GM21825 (cell line): ENCODE measurements around the gene CDH13.

Source experiments
- ATAC-seq: cut with Tn5 transposase; IDR thresholded peaks from one replicate; pipeline ENCODE4 v1.9.1; 2021; ENCODE audit warnings: mild to moderate bottlenecking, moderate library complexity; ENCODE audit not compliant: unreplicated experiment

The CDH13 gene

DNA sequence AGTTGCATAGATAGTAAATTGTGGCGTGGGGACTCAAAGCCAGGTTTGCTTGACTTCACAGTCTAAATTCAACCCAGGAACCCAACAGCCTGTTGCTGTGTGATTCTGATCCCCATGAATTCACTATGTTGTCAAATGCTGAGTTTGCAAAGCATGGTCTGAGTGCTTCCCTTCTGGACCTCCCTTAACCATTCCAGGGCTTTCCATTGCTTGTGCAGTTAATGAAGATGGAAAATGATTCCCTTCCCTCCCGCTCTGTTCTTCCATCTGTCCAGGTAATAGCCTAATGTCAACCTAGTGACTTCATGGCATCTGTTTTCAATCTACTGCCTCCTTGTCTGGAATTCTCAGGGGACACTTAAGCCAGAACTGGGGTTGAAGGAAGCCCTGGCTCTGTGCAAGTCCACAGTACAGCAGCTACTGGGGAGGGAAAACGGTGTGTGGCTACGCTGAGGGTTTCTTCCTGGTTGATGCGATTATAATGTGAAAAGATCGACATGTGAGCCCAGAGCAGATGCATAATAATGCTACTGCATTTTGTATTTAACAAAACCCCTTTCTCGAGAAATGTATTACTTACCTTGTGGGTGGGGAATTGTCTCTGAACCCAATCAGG lies 206.7 kb downstream of the CDH13 start:
- ATAC-seq = no peak

DNA sequence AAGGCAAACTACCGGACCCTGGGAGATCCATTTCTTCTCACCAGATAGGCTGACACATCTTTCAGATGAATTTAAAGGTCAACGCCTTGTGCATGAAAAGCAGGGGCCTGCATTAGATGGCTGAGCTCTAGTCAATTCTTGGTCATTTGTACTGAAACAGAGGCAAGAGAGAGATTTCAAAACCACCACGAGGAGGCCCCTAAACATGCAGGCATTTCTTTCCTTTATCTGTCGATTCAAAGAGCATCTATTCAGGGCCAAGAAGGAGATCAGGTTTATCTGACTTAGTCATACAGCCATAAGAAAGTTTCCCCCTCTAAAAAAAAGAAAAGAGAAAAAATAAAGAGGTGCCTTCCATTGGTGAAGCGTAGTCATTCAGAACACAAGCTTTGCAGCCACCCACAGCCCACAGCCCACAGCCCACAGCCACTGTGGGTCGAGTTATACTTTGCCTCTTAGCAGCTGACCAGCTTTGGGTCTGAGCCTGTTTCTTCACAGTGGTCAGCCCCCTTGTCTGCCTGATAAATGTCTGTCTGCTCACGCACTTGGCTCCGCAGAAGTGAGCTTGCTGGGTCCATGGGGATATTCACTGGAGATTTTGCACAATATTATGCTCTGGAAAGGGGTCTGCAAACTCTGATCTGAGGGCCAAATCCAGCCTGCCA lies 207.5 kb downstream of the CDH13 start:
- ATAC-seq = no peak

DNA sequence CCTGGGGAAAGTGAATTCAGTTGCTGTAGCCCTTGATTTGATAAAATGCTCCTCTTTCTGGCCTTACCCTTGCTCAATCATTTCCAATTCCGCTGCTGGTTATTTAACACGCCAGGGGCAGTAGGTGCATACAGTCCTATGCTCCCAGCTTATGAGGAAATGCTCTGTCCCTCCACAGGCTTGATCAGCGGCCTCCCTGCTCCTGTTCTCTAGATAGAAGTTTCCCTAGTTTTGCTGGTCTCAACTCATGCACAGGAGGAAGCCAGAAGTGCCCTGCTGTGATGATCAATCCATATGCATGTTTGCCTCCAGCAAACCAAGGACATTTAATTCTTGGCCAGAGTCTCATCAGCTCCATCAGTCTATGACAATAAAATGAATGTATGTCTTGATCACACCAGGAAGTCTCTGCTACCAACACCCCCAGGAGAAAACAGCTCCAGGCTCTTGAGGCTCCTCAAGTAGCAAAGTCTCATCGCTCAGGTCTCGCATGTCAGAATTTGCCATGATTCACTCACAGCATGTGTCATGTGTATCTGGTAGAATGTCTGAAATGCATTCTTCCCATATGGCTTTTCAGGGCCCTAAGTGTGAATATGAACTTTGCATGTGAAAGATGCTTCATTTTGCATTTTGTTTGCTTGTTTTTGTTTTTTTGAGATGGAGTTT lies 208.9 kb downstream of the CDH13 start:
- no peak for ATAC-seq

DNA sequence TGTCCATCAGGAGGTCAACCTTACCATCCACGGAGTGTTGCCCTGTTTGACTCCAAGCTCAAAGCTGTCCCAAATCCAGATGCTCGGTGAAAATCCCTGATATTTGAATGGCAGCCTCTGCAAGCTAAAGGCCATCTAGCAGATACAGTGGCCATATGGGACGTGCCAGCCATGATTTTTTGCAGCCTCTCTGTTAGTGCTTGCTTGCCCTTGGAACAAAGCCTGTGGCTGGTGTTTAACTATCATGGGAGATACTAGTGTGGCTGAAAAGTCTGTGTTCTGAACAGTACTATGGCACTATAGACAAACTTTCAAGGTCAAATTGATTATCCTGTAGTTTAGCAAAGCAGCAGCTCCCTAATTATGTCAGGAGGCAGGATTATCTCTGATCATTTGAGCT lies 214.3 kb downstream of the CDH13 start:
- ATAC-seq = no peak

DNA sequence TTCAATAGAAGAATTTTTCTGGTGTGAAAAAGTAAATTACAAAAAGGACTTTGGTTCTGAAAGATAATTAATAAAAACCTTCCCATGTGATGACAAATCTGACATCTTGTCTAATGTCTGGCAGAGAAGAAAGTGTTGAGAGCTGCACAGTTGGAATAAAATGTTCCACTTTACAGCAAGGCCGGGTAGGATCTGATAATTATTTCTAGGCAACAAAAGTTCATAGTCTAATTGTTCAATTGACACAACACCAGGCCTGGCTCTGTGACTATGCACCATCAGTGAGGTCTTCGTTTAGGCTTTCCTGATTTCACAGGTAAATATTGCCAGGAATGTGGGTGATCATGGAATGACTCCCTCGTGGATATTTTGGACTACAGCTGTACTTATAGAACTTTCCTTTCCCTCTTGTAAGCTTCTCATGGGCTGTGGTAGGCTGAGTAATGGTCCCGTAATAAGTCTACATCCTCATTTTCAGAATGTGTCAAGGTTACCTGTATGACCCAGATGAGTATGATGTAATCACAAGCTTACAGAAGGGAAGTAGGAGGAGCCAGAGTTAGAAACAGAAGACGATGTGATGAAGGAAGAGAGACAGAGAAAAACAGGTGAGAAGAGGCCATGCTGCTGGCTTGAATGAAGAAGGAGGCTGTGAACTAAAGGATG lies 217.0 kb downstream of the CDH13 start:
- ATAC-seq = no peak

DNA sequence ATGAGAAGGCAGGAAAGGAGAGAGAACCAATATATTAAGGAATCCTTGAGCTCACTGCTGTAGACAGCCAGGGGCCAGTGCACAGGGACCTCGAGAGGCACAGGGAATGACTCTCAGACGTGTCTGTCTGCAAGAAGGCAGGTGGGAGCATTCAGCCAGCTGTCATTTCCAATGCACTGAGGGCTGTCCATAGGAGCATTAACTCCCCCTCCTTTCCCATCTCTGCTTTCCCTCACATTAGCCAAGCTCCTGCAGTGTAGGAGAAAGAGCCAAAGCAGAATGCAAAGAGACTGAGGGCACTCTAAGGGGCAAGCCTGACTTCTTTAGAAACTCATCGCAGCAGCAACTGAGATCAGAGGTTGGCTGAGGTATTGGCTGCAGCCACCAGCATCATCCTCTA lies 218.3 kb downstream of the CDH13 start:
- no peak for ATAC-seq

DNA sequence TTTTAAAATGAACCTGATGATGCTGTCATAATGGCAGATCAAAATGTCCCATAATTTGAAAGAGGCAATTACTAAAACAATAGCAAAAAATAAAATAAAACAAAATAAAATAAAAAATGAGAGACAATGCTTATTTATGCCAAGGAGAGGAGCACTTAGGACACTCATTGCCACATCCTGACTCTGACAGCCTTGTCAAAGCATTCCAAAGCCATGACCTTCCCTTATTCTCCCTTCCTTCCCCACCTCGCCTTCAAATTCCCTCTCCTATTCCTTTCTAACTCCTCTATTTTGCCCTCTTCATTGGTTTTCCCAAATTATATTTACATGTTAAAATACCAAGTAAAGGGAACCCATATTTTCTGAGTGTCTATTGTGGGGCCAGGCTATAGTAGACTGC lies 220.0 kb downstream of the CDH13 start:
- no peak for ATAC-seq

DNA sequence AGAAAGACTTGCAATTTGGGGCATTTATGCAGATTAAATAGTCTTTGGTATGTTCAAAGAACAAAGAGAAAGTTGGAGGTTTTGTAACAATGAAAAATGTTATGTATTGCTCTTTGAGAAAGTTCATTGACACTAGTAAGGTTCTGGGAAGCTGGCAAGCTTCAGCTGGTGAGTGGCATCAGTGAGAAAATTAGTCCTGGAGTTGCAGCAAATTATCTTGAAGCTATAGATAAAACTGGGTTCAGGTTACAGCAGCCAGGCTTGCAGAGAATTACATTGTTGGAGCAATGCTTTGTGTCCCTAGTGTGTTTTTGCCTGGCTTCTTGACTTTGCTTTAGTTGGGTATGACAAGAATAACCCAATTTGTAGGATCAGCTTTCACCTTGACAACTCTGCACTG lies 221.2 kb downstream of the CDH13 start:
- no peak for ATAC-seq

DNA sequence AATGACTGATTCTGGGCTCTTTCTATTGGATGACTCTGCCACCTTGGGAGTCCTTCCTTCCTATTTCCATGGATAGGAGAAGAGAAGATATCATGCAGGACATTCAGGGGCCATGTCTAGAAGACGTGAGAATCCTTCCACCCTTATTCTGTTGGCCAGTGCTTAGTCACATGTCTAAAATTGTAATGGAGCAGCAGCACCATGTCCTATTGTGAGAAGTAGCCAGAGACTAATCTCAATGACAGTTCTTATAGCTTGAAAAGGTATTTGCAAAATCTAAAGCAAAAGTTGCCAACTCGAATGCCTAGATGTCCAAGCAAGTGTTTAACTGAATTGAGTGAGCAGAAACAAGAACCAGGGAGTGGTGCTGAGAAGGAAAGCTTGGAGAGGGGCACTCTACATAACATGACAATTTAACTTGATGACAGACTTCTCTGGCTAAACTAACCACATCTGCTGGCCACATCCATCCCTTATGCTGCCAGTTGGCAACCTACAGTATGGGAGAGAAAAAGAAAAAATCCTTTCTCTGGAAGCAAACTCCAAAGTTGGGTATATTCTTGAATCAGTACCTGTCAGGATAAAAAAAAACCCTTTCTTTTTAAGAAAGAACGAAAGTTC lies 225.7 kb downstream of the CDH13 start:
- no peak for ATAC-seq

DNA sequence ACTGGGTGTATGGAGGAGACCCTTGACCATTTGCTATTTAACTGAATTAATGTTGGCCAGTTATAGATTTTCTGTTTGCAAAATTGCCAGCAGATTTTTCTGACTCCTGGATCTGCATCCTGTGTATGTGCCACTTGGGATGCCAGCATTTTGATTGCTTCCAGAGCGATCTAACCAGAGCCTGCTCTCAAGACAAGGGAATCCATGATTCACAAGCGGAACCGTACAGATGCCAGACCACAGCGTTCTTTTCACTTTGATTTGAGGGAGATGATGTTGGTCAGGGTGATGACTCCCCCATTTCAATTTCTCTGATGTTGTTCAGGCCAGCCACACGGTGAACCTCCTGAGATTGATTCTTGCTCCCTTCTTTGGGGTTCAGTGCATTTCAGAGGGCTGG lies 228.7 kb downstream of the CDH13 start:
- no peak for ATAC-seq

DNA sequence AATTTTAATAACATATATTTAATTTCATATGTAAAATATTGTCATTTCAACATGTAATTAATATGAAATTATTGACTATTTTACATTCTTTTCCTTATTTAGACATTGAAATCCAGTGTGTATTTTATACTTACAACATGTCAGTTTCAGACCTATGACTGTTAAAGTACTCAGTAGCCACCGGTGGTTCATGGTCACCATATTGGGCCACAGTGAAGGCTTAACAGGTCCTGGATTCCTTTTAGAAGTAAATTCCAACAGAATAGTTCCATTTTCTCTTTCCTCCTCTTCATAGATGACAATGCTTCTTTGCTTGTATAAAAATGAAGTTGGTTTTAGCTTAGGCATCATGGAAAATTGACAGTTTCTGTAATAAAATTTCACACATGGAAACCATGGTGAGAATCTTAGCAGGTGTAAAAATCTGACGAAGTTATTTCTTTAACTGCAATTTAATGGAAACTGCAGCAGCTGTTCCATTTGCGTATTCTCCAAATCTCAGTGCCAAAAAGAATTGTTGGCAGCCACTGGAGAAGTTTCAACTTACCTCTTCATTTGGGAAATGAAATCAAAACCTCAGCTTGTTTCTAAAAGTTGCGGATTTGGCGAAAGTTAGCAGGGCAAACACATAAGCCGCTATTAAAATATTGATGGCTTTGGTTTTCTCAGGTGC lies 231.1 kb downstream of the CDH13 start:
- ATAC-seq = no peak

DNA sequence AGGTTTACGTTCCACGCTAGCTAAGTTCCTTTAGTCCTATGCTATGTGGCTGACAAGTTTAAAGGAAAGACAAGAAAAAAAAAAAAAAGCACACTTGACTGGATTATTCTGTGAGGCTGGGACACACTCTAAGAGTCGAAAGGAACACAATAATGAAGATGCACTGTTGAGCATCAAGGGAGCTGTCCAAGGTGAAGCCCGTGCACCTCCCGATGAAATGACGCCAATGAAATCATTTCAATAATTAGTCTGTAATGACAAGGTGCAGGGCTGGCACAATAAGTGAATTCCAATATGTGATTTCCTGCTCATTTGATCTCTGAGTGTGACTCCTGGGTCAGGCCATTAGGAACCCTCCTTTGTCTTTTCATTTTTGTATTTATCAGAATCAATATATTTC lies 232.9 kb downstream of the CDH13 start:
- no peak for ATAC-seq

DNA sequence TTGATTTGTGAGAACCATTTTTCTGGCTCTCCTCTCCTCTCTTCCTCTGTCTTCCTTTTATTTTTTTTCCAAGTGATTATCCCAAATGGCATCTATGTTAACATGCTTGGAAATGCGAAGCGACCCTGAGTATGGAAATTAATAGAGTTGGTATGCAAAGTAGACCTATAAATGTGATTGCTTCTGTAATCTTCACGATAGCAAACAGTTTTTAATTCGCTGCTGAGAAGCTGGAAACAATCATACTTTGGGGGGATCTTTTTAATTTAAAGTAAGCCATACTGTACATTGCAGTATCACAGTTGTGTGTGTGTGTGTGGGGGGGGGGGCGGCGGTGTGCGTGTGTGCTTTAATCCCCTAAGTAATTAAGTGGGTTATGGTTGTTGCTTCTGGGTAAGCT lies 233.3 kb downstream of the CDH13 start:
- no peak for ATAC-seq

DNA sequence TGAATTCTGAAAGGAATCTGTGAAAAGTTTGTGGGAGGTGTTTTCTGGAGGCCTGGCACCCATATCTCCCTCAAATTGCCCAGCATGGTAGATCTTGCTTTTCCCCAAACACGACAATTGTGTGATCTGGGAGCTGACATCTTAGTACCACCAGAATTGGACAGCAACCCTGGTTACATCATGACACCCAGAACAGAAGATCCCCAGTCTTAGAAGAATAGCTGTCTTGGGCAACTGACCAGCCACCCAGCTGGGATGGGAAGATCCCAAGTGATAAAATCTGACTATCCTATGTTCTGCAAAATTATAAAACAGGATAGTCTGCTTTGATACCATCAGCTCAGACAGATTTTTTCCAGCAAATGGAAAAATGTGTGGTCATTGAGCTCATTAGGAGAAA lies 235.3 kb downstream of the CDH13 start:
- ATAC-seq = no peak

DNA sequence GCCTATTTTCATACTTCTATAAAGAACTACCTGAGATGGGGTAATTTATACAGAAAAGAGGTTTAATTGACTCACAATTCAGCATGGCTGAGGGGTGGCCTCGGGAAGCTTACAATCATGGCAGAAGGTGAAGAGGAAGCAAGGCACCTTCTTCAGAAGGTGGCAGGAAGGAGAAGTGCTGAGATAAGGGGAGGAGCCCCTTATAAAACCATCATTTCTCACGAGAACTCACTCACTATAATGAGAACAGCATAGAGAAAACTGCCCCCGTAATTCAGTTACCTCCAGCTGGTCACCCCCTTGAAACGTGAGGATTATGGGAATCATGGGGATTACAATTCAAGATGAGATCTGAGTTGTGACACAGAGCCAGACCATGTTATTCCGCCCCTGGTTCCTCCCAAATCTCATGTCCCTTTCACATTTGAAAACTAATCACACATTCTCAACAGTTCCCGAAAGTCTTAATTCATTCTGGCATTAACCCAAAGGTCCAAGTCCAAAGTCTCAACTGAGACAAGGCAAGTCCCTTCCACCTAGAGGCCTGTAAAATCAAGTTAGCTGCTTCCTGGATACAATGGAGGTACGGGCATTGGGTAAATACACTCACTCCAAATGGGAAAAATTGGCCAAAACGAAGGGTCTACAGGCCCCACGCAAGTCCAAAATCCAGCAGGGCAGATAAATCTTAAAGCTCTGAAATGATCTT lies 237.7 kb downstream of the CDH13 start:
- no peak for ATAC-seq

DNA sequence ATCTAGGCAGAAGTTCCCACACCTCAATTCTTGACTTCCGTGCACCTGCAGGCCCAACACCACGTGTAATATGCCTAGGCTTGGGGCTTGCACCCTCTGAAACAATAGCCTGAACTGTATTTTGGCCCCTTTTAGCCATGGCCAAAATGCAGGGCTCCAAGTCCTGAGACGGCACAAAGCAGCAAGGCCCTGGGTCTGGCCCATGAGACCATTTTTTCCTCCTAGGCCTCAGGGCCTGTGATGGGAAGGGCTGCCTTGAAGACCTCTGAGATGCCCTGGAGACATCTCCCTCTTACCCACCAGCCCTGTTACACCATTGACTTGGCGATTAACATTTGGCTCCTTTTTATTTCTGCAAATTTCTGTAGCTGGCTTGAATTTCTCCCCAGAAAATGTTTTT lies 238.6 kb downstream of the CDH13 start:
- ATAC-seq = no peak

DNA sequence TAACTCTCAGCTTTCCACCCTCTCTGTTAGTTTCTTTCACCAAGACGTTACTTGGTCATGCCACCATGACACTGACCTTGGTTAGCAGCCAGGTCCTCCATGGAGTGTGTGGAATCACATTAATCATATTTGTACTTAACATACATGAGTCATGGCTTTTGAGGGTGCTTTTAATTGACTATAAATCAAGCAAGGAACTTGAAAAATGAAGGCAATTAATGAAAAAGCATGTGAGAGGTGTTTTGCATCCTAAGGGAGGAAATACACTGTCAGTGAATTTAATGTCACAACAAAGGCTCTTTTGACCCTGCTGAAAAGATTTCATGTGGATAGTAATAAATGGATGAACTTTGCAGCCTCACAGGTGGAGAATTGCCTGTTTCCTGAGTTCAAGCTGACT lies 240.7 kb downstream of the CDH13 start:
- ATAC-seq = no peak

DNA sequence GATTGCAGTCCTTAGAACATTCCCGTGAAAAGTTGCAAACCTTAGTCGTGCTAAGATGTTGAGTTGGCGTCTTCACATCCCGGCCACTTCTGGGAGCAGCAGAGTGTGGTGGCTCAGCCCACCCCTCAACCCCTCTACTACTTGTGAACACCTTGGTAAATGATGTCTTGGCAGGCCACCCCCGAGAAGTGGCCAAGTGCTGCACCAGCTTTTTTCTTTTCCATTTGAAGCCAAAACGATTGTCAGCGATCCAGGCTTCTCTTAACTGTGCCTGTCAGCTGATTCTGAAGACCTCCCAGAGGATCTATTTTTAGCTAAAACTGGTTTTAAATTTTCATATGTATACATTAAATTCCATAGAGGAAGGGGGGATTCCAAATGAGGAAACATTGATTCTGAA lies 247.5 kb downstream of the CDH13 start:
- ATAC-seq = no peak

DNA sequence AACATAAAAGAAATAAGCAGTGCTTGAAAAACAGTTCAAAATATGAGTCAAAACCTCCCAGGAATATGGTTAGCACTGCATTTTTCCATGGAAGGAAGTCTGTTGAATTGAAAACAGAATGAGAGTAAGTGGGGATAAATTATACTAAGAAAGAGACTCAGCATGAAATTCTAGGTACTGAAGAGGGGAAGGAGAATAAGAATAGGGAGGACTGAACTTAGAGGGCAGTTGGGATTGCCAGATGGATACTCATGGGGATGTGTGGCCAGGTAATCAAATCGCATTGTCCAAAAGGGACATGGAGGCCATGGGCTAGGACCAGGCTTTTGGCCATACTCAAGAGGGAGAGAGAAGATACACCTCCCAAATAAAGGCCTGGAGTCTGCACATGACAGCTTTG lies 247.9 kb downstream of the CDH13 start:
- no peak for ATAC-seq

DNA sequence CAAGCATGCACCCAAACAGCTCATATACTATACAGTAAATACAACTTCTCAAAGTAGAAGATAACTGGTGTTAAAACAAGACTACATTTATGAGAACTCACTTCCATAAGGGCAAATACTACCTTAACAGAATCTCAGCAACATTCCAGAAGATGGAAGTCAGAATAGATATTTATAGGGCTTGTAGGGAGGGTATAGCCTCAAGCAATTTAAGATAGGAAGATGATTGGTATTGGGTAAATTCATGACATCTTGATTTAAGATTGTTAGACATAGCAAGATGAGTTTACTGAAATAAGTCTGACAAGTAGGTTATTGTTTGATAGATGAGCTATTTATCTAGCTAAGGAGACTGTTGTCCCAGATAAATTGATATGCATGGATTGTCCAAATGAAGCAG lies 250.2 kb downstream of the CDH13 start:
- ATAC-seq = no peak
